Ramos (cell line): ENCODE data around the gene DDX21.
"Not testable (repeated sequence)": the region's sequence is repeated elsewhere in the genome, so short reads cannot be mapped to it uniquely, and the experiment has no call there.

ENCODE experiments used
- in situ Hi-C: fragments of 300-500 bp; cut with MboI; formaldehyde crosslinking; loops from one replicate; pipeline ENCODE4 v1.14.3; 2022; ENCODE audit warnings: low sequenced_read_pairs; ENCODE audit not compliant: unreplicated experiment

The DDX21 gene

GRCh38 chr10:68982389-68982788 is 26.4 kb downstream of the DDX21 start:
- in situ Hi-C loops, result no loop called here

DNA sequence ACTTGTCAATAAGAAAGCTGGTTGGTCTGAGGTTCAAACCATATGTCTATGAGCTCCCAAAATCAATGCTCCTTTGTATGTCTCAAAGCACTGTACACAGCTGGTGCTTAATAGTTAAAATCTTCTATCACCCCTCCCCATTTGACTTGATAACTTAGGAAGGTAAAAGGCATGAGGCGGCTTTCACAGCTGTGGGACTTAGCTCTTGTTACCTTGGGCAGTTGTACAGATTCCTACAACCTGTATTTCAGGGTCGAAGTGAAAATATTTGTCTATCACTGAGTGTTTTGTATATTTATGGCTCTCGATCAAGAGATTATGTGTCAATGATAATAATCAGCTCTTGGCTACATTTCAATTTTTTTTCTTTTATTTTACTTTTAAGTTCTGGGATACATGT is 31.6 kb downstream of the DDX21 start:
- in situ Hi-C loops, result no loop called here

GRCh38 chr10:68988530-68989316 is 32.8 kb downstream of the DDX21 start, which contains the start of gene KIFBP:
TSS of gene KIFBP (plus strand) at chr10:68988803. CDS start at chr10:68988833, 30 bp downstream.
- in situ Hi-C loops, result no loop called here

GRCh38 chr10:68989317-68989990 is 33.5 kb downstream of the DDX21 start:
- in situ Hi-C loops, result no loop called here

DNA sequence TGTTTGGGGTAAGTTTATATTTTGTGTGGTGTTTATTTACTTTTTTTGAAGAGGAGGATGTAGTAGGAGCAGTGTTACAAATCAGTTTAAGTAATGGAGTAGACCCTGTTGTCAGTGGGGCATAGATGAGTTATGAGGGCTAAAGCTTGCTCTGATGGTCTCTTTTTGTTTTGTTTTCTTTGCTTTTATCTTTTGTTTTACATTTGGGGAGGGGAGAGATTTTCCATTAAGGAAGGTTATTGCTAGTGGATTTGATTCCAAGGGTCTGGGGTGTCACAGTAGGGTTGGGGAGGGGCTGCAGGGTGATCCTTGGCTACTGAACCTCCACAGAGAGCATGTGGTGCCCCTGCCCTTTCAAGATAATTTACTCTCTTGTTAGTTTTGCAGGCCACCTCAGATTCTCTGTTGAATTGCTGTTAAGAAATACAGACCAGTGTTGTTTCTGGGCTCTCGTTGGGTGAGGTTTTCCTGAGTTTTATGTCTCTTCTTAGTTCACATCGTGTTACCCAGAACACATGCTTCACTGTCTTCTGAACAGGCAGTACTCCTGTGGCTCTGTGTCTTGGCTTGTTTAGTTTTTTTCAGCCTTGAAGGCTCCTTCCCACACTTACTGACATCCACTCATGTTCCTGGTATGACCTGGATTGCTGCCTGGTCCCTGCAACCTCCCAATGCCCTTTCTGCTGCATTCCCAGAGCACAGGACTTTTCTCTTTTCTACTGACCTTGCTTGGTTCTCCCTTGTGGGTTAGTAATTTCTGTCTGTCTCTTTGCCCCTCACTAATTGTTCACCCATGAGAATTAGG is 36.9 kb downstream of the DDX21 start:
- in situ Hi-C loops, result no loop called here

DNA sequence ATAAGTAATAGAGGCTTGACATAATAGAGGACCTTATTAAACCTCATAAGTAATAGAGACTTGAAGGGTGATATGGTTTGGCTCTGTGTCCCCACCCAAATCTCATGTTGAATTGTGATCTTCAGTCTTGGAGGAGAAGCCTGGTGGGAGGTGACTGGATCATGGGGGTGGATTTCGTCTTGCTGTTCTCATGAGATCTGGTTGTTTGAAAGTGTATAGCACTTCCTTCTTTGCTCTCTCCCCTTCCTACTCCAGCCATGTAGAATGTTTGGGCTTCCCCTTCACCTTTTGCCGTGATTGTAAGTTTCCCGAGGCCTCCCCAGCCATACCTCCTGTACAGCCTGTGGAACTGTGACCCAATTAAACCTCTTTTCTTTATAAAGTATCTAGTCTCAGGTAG is 41.2 kb downstream of the DDX21 start:
- in situ Hi-C loops, result no loop called here

DNA sequence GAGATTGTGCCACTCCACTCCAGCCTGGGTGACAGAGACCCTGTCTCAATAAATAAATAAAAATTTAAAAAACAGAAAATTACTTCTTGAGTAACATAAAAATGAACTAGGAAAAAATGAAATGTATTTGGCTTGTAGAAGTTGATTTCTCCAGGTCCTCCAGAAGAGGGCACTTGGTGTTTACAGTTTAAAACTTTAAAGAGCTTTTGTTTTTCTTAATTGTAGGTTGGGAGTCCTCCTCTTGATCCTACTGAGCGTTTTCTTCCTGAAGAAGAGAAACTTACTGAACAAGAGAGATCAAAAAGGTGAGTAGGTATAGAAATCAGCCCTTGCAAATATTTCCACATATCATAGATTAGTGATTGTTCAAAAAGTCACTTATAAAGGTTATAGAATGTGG is 48.9 kb downstream of the DDX21 start:
- in situ Hi-C loops, result no loop called here

GRCh38 chr10:69005704-69006485 is 49.9 kb downstream of the DDX21 start:
- in situ Hi-C loops, result no loop called here

DNA sequence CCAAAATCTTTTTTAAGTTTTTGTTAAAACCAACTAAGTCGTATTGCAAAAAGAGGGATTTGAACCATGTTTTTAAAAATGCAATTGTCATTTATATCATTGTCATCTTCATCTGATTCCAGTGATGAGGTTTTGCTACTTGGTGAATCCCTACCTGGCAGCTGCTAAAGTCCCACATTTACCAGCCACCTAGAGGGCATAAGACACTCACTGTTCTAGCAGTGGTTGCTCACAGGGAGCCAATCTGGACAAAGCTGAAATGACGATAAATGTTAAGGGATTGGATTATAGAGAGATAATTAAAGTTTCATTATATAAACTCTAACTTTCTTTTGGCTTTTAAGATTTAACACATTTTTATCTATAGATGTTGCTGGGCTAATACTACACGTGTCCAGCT is 51.3 kb downstream of the DDX21 start:
- in situ Hi-C loops, result no loop called here

- in situ Hi-C loops, result no loop called here
Observed at GRCh38 chr10:69009360-69009759, 53.4 kb downstream of the DDX21 start.

DNA sequence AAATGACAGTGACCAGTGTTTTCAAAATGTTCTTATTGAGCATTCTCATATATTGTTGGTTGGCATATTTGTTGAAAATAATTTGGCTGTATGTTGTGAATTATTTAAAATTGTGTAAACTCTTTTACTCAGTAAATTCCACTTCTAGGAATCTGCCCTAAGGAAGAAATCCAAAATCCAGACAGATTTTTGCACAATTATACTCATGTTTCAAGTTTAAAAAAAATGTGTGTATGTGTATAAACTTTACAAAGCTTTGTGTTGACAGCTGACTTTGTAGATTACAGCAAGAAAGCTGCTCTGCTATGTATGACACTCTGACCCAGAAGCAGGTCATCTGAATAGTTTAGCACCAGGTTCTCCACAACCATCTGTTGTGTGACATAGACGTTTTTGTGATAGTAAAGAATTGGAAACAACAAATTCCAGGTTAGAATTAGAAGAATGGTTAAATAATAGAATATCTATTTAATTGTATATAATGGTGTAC is 54.2 kb downstream of the DDX21 start:
- in situ Hi-C loops, result no loop called here

DNA sequence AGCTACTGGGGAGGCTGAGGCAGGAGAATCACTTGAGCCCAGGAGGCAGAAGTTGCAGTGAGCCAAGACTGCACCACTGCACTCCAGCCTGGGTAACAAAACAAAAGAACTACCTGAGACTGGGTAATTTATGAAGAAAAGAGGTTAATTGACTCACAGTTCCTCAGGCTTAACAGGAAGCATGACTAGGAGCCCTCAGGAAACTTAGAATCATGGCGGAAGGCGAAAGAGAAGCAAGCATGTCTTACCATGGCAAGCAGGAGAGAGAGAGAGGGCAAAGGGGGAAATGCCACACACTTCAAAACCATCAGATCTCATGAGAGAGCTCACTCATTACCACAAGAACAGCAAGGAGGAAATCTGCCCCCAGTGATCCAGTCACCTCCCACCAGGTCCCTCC is 56.8 kb downstream of the DDX21 start:
- in situ Hi-C loops, result not testable (repeated sequence)

DNA sequence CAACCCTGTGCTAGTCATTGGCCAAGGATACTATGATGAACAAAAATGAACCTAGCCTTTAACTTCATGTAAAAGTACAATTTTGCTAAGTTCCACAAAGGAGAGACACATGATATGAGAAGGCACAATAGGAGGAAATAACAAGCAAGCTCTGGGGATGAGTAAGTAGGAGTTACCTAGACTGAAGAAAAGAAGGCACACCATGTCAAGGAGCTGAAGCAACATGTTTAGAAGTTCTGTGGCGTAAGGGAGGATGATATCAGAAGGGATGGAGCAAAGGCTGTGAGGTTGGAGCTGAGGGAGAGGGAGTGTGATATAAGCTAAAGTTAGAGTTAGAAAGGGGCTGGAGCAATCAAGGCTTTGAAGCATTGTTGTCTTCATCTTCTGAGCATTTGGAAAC is 58.2 kb downstream of the DDX21 start:
- in situ Hi-C loops, result no loop called here

GRCh38 chr10:69018613-69019012 is 62.6 kb downstream of the DDX21 start:
- in situ Hi-C loops, result no loop called here

DNA sequence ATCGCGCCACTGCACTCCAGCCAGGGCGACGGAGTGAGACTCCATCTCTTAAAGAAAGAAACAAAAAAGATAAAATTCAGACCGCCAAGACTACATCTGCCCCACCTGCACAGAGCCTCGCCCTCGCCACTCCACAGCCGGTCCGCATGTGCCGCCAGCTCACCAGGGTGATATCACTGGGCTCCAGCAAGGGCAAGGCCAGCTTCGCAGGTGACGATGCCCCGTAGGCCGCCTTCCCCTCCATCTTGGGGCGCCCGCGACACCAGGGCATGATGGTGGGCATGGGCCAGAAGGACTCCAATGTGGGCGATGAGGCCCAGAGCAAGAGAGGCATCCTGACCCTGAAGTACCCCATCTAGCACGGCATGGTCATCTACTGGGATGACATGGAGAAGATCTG is 66.6 kb downstream of the DDX21 start:
- in situ Hi-C loops, result no loop called here

- in situ Hi-C loops, result no loop called here
Observed at GRCh38 chr10:69025370-69025896, 69.5 kb downstream of the DDX21 start.

DNA sequence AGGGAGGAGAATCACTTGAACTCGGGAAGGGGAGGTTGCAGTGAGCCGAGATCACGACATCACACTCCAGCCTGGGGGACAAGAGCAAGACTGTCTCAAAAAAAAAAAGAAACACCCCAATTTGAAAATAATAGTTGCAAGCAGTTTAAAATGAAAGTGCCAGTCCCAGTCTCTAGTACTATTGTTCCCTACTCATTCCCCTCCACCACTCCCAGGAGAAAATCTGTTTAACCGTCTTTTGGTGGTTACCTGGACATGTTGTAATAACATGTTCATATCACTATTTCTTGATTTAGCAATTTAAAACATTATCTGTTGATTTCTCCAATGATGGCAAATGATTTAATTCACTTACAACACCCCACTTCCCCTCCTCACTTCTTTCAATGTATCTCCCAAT is 77.3 kb downstream of the DDX21 start:
- in situ Hi-C loops, result no loop called here
